K562 (cell line): ENCODE results near the gene CCDC148. TPM values are rescaled to one million over a fixed set of nuclear protein-coding genes. Genes with fewer than 3 reads are reported as not detected.

ENCODE experiments used
- C11orf30 ChIP-seq: fragments of 450-650 bp; IDR thresholded peaks from 2 replicates; pipeline ENCODE4 v1.6.1; 2016; ENCODE audit warnings: low read depth, mild to moderate bottlenecking
- CREB1 ChIP-seq, 2 experiments: sonication (generic) in 1 of 2; formaldehyde crosslinking in 1 of 2; IDR thresholded peaks; 2 replicates each; pipeline versions ENCODE4 v1.6.1 to v1.8.0; 2012 to 2022; ENCODE audit warnings: inconsistent platforms in 1 of 2, mild to moderate bottlenecking in 1 of 2, missing genetic modification reagents in 1 of 2, moderate library complexity in 1 of 2
- CTBP1 ChIP-seq: fragments of 450-650 bp; IDR thresholded peaks from 2 replicates; pipeline ENCODE4 v1.6.1; 2016; ENCODE audit warnings: borderline replicate concordance
- NCOR1 ChIP-seq: fragments of 450-650 bp; IDR thresholded peaks from 2 replicates; pipeline ENCODE4 v1.6.1; 2016; ENCODE audit warnings: mild to moderate bottlenecking, moderate library complexity
- NUFIP1 ChIP-seq: fragments of 450-650 bp; IDR thresholded peaks from 2 replicates; pipeline ENCODE4 v1.6.1; 2018; ENCODE audit not compliant: partially characterized antibody
- ZNF507 ChIP-seq: conservative IDR thresholded peaks from 2 replicates; pipeline ENCODE4 v1.6.1; 2017; ENCODE audit warnings: missing genetic modification characterization, missing compliant biosample characterization
- ZNF696 ChIP-seq: fragments of 250-450 bp; sonication (Bioruptor Pico); conservative IDR thresholded peaks from 2 replicates; pipeline ENCODE4 v1.4.0; 2020; ENCODE audit warnings: mild to moderate bottlenecking, moderate library complexity
- polyA plus RNA-seq, 8 experiments: library from polyadenylated mRNA; depleted of rRNA in 4 of 8; stranded (reverse) in 5 of 8; unstranded in 3 of 8; fragments of >200 nt; fragmentation: Nextera tagmentation in 2 of 8; fragmentation: Illumina TruSeq in 1 of 8; extraction: Ambion mirVana in 2 of 8; extraction: Trizol in 1 of 8; gene quantifications; 2 replicates each; pipeline versions ENCODE4 v1.2.1 to v1.2.3, GENCODE V29; 2011 to 2014; ENCODE audit warnings: inconsistent platforms in 1 of 8, missing spikeins in 1 of 8
- total RNA-seq, 7 experiments: library from RNA; depleted of rRNA in 6 of 7; stranded (reverse); fragments of >200 nt in 6 of 7; fragmentation: Illumina TruSeq in 2 of 7; extraction: Trizol in 2 of 7; gene quantifications; 2 replicates each; pipeline versions ENCODE4 v1.2.1 to v1.2.3, GENCODE V29; 2011 to 2021; ENCODE audit warnings: low replicate concordance in 1 of 7
- TF ChIP-seq, protein P1 (sequence below): fragments of 250-450 bp; sonication (Bioruptor Pico); IDR thresholded peaks from 2 replicates; pipeline ENCODE4 v1.5.0; 2021
- TF ChIP-seq, protein P2 (sequence below): fragments of 450-650 bp; IDR thresholded peaks from 2 replicates; pipeline ENCODE4 v1.6.1; 2016; ENCODE audit warnings: low read depth

Gene CCDC148
- total and polyA plus RNA-seq, 9 of the 15 experiments (the other 6 are each of a cell fraction or from before 2014, with no cell fraction given), result 0.10 to 1.4 (median 0.65) TPM

DNA sequence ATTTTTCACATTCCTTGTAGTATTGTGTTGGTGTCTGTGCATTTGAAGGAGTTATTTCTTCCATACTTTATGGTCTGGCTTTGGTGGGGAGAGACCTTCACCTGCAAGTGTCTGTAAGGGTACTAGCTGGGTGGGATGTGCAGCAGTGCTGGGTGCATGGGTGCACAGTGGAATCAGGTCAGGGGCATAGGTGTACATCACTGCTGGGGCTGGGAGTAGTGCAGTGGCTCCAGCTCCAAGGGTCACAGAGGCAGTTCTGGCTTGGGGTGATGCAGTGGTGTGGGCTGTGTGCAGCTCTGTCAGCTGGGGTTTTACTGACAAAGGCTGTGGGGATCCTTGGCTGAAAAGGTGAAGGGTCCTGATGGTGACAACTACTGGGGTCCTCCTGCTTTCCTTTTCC lies 44.8 kb downstream of the CCDC148 start (continued):
- no peak for TF ChIP-seq NUFIP1
- TF ChIP-seq ZNF507 (tag), result no peak
- TF ChIP-seq CREB1 (IDR thresholded peaks at IDR 0.05), result no peak
- TF ChIP-seq CREB1 (CRISPR knock-in tag; IDR thresholded peaks at IDR 0.05), result no peak
- TF ChIP-seq, protein P1, sequence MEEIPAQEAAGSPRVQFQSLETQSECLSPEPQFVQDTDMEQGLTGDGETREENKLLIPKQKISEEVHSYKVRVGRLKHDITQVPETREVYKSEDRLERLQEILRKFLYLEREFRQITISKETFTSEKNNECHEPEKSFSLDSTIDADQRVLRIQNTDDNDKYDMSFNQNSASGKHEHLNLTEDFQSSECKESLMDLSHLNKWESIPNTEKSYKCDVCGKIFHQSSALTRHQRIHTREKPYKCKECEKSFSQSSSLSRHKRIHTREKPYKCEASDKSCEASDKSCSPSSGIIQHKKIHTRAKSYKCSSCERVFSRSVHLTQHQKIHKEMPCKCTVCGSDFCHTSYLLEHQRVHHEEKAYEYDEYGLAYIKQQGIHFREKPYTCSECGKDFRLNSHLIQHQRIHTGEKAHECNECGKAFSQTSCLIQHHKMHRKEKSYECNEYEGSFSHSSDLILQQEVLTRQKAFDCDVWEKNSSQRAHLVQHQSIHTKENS, result no peak
- TF ChIP-seq, protein P2, sequence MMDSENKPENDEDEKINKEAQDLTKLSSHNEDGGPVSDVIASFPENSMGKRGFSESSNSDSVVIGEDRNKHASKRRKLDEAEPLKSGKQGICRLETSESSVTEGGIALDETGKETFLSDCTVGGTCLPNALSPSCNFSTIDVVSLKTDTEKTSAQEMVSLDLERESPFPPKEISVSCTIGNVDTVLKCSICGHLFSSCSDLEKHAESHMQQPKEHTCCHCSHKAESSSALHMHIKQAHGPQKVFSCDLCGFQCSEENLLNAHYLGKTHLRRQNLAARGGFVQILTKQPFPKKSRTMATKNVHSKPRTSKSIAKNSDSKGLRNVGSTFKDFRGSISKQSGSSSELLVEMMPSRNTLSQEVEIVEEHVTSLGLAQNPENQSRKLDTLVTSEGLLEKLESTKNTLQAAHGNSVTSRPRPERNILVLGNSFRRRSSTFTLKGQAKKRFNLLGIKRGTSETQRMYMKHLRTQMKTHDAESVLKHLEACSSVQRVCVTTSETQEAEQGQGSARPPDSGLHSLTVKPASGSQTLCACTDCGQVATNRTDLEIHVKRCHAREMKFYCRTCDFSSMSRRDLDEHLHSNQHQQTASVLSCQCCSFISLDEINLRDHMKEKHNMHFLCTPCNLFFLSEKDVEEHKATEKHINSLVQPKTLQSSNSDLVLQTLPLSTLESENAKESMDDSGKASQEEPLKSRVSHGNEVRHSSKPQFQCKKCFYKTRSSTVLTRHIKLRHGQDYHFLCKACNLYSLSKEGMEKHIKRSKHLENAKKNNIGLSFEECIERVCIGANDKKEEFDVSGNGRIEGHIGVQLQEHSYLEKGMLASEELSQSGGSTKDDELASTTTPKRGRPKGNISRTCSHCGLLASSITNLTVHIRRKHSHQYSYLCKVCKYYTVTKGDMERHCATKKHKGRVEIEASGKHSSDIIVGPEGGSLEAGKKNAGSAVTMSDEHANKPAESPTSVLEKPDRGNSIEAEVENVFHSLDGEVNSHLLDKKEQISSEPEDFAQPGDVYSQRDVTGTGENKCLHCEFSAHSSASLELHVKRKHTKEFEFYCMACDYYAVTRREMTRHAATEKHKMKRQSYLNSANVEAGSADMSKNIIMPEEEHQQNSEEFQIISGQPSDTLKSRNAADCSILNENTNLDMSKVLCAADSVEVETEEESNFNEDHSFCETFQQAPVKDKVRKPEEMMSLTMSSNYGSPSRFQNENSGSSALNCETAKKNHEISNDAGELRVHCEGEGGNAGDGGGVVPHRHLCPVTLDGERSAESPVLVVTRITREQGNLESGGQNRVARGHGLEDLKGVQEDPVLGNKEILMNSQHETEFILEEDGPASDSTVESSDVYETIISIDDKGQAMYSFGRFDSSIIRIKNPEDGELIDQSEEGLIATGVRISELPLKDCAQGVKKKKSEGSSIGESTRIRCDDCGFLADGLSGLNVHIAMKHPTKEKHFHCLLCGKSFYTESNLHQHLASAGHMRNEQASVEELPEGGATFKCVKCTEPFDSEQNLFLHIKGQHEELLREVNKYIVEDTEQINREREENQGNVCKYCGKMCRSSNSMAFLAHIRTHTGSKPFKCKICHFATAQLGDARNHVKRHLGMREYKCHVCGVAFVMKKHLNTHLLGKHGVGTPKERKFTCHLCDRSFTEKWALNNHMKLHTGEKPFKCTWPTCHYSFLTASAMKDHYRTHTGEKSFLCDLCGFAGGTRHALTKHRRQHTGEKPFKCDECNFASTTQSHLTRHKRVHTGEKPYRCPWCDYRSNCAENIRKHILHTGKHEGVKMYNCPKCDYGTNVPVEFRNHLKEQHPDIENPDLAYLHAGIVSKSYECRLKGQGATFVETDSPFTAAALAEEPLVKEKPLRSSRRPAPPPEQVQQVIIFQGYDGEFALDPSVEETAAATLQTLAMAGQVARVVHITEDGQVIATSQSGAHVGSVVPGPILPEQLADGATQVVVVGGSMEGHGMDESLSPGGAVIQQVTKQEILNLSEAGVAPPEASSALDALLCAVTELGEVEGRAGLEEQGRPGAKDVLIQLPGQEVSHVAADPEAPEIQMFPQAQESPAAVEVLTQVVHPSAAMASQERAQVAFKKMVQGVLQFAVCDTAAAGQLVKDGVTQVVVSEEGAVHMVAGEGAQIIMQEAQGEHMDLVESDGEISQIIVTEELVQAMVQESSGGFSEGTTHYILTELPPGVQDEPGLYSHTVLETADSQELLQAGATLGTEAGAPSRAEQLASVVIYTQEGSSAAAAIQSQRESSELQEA, result no peak
- no peak for TF ChIP-seq CTBP1
- TF ChIP-seq C11orf30, result no peak
- TF ChIP-seq ZNF696 (CRISPR knock-in tag), result no peak
- no peak for TF ChIP-seq NCOR1
- TF ChIP-seq, all 486 proteins: peak for 0
